Measurements from ENCODE around the gene PTPRB. TPM values are rescaled to one million over a fixed set of nuclear protein-coding genes. Genes with fewer than 3 reads are reported as not detected.

PTPRB gene
- 10 to 100 TPM; 27.3 to 41.5 (median 34.7) TPM for total RNA-seq
- 10 to 100 TPM; 17.0 to 19.3 TPM for polyA plus RNA-seq
- long read RNA-seq, donor 1, partial matches to known transcripts: 6 of 16 reads
- long read RNA-seq, donor 1, other reads (novel, unspliced or antisense): 9 of 16 reads
- long read RNA-seq, donor 2, partial matches to known transcripts: 11 of 20 reads
- long read RNA-seq, donor 2, other reads (novel, unspliced or antisense): 6 of 20 reads
- long read RNA-seq, donor 3, partial matches to known transcripts: 8 of 17 reads
- long read RNA-seq, donor 3, other reads (novel, unspliced or antisense): 7 of 17 reads

DNA sequence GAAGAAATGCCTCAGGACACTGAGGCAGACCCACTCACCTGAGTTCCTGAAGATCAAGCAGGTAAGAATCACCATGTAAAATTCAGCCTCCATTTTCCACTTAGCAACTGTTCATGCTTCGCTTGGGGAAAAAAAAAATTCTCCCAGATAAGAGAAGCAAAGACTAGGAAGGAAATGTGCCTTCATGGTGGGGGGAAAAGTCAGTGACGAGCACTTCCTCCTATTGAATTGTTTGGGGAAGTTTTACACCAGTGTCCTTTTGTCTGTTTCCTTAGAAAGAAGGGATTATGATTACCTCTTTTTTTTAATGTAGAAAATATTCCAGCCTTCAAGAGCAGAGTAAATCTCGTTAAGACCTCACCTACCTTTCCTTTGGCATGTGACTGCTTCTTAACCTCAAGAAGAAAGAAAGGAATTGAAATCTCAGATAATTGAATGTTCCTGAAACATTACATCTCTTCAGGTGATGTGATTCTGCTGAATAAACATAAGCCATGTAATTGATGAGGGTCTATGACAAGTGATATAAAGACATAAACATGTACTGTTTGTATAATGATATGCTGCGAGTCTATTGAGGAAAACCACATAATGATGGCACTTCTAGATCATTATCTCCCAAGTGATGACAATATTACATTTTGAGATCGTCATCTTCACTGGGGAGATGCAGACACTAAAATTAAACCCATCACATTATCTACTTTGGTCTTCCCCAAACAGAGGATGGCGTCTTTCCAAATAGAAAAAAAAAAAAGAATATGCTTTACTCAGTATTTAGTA lies at the start of gene PTPRB:
Gene PTPRB (minus strand): TSS at position 127 of the 783 bp plus-strand sequence. CDS start 34 bp downstream, at position 93.
- no peak for DNase-seq
- H3K36me3 ChIP-seq: no peaks in the 10 kb centered on the region
- H3K27me3 ChIP-seq: no peaks in the 10 kb centered on the region
- peak within 1 kb of the TSS; percentile 43 to 88 (median 72) for H3K27ac ChIP-seq
- intact Hi-C loops (cut with DNase I): no loop called here
- peak in 2 of 4 donors; percentile 29 to 76 for ATAC-seq
- H3K4me3 ChIP-seq: peak within 1 kb of the TSS in 11 of 12 donors; percentile 17 to 57 (median 47)
- H3K9me3 ChIP-seq: no peaks in the 10 kb centered on the region
- H3K4me1 ChIP-seq: peaks cover 0 to 14% (median 0%) of the 10 kb centered on the region in 12 donors
- 46 to 57% (median 50%) methylated on average over 6 of the region's 6 CpGs for WGBS, 4 donors
- TF ChIP-seq CTCF (IDR thresholded peaks at IDR 0.05) (no peak), POLR2A (IDR thresholded peaks at IDR 0.05) (no peak)

- intact Hi-C loops (cut with DNase I): no loop called here
- H3K4me1 ChIP-seq: peaks cover 0 to 10% (median 0%) of the 10 kb centered on the region in 12 donors
- no peak for ATAC-seq
- H3K36me3 ChIP-seq: no peaks in the 10 kb centered on the region
- TF ChIP-seq CTCF (IDR thresholded peaks at IDR 0.05) (no peak), POLR2A (IDR thresholded peaks at IDR 0.05) (no peak)
- no peak overlapping the region for H3K27ac ChIP-seq
- WGBS, 4 donors: 50 to 67% (median 66%) methylated on average over 1 of the region's 1 CpG
- no peak for DNase-seq
- no peak overlapping the region for H3K4me3 ChIP-seq
- H3K9me3 ChIP-seq: no peaks in the 10 kb centered on the region
- no peaks in the 10 kb centered on the region for H3K27me3 ChIP-seq
These were observed 49.7 kb upstream of the PTPRB start for GRCh38 chr12:70686907-70687306.

GRCh38 chr12:70686299-70686698 lies 49.1 kb upstream of the PTPRB start:
- Histone ChIP-seq H3K36me3 (no peaks in the 10 kb centered on the region), H3K27ac (no peak overlapping the region), H3K27me3 (no peaks in the 10 kb centered on the region), H3K4me3 (no peak overlapping the region), H3K4me1 (peaks cover 0 to 7% (median 0%) of the 10 kb centered on the region in 12 donors), H3K9me3 (no peaks in the 10 kb centered on the region)
- DNase-seq: no peak
- intact Hi-C loops (cut with DNase I): no loop called here
- TF ChIP-seq POLR2A (IDR thresholded peaks at IDR 0.05) (no peak), CTCF (IDR thresholded peaks at IDR 0.05) (no peak)
- WGBS, 4 donors: 79 to 83% (median 81%) methylated on average over 2 of the region's 2 CpGs
- ATAC-seq: no peak

DNA sequence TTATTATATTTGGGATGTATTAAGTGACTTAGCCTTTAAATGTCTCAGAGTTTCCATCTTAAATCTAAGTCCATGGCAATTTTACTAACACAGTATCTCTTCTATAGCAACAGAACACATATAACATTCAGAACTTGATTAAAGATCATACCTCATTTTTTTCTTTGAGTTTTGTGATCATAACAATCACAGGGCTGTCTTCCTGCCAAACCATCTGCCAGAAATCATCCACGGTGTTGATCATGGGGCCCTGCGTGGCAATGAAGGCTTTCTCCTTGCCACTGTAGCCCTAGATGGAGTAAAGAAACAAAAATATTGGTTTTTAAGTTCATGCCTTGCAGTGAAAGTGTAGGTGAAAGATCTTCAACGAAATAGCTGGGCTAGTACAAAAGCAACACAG lies 46.7 kb upstream of the PTPRB start:
- intact Hi-C loops (cut with DNase I): no loop called here
- ATAC-seq (no peak), DNase-seq (no peak)
- Histone ChIP-seq H3K4me1 (no peaks in the 10 kb centered on the region), H3K4me3 (no peak overlapping the region), H3K9me3 (peaks cover 0 to 8% (median 0%) of the 10 kb centered on the region in 12 donors), H3K27ac (no peak overlapping the region), H3K27me3 (no peaks in the 10 kb centered on the region), H3K36me3 (no peaks in the 10 kb centered on the region)
- 83 to 90% (median 84%) methylated on average over 3 of the region's 3 CpGs for WGBS, 4 donors
- no peak for TF ChIP-seq POLR2A (IDR thresholded peaks at IDR 0.05)
- TF ChIP-seq CTCF (IDR thresholded peaks at IDR 0.05): no peak
